ENCODE data around the gene BPIFA2.

GRCh38 chr20:33217052-33217451 is 49.1 kb downstream of the BPIFA2 start, which contains the start of gene BPIFA3:
- TF ChIP-seq CTCF (IDR thresholded peaks at IDR 0.05; ENCODE audit: low read depth, low read length, poor library complexity, severe bottlenecking): no peak
- TF ChIP-seq EZH2phosphoT487 (IDR thresholded peaks at IDR 0.05; ENCODE audit: borderline replicate concordance, low read length): no peak
